Loucy (cell line): Measurements from ENCODE around the gene AGAP1.

Experiments
- EZH2phosphoT487 ChIP-seq: fragments of 200-600 bp; IDR thresholded peaks from 2 replicates; pipeline ENCODE4 v1.6.1; 2018; ENCODE audit warnings: antibody characterized with exemption, mild to moderate bottlenecking, moderate library complexity, borderline replicate concordance
- TF ChIP-seq, protein P1 (sequence below): fragments of 200-600 bp; sonication (generic); conservative IDR thresholded peaks from 2 replicates; pipeline ENCODE4 v1.5.1; 2014; ENCODE audit warnings: mild to moderate bottlenecking, antibody characterized with exemption, low read length

DNA sequence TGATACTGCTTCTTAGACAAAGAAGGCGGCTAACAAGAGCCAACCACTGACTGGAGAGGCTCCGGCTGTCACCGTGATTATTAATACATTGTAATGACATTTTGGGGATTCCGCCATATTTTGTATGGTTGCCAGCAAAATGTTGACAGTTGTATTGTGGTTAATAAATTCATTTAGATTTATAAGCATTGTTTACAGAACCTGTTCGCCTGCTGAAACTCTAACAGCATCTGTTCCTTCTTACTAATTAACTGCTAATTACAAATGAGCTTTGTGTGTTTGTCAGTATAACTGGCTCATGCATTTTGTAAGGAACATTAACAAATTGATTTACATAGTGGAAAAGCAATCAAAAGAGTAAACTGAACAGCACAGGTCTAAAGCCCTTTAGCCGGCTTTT, 342.0 kb downstream of the AGAP1 start:
- no peak for TF ChIP-seq EZH2phosphoT487
- TF ChIP-seq, protein P1, sequence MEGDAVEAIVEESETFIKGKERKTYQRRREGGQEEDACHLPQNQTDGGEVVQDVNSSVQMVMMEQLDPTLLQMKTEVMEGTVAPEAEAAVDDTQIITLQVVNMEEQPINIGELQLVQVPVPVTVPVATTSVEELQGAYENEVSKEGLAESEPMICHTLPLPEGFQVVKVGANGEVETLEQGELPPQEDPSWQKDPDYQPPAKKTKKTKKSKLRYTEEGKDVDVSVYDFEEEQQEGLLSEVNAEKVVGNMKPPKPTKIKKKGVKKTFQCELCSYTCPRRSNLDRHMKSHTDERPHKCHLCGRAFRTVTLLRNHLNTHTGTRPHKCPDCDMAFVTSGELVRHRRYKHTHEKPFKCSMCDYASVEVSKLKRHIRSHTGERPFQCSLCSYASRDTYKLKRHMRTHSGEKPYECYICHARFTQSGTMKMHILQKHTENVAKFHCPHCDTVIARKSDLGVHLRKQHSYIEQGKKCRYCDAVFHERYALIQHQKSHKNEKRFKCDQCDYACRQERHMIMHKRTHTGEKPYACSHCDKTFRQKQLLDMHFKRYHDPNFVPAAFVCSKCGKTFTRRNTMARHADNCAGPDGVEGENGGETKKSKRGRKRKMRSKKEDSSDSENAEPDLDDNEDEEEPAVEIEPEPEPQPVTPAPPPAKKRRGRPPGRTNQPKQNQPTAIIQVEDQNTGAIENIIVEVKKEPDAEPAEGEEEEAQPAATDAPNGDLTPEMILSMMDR = no peak
